ENCODE results near the gene GATA1. TPM values are rescaled to one million over a fixed set of nuclear protein-coding genes. Genes with fewer than 3 reads are reported as not detected.

The GATA1 gene
- total RNA-seq, 2 experiments from 2014 or later = not detected

GRCh38 chrX:48787505-48788443 is 1.4 kb downstream of the GATA1 start:
- POLR2A ChIA-PET = no interaction called here
- DNase-seq = no peak
- CTCF ChIA-PET = no interaction called here
- Mint-ChIP-seq H3K36me3 (ENCODE audit: low read depth) (no peaks in the 10 kb centered on the region), H3K27ac (no peak overlapping the region), H3K9me3 (no peaks in the 10 kb centered on the region), H3K4me3 (no peak overlapping the region), H3K4me1 (ENCODE audit: low read depth) (peaks cover 11% of the 10 kb centered on the region), H3K27me3 (no peaks in the 10 kb centered on the region)
- ATAC-seq = no peak
- intact Hi-C loops (cut with micrococcal nuclease) = no loop called here
- TF ChIP-seq CTCF (IDR thresholded peaks at IDR 0.05) = no peak

GRCh38 chrX:48789366-48790220 is 3.2 kb downstream of the GATA1 start:
- intact Hi-C loops (cut with micrococcal nuclease) = no loop called here
- ATAC-seq (peak; percentile 7), DNase-seq (no peak)
- Mint-ChIP-seq H3K4me3 (no peak overlapping the region), H3K27me3 (no peaks in the 10 kb centered on the region), H3K9me3 (no peaks in the 10 kb centered on the region), H3K4me1 (ENCODE audit: low read depth) (peaks cover 11% of the 10 kb centered on the region), H3K27ac (no peak overlapping the region), H3K36me3 (ENCODE audit: low read depth) (no peaks in the 10 kb centered on the region)
- ChIA-PET POLR2A (no interaction called here), CTCF (no interaction called here)
- no peak for TF ChIP-seq CTCF (IDR thresholded peaks at IDR 0.05)

GRCh38 chrX:48790477-48790876 is 4.1 kb downstream of the GATA1 start:
- intact Hi-C loops (cut with micrococcal nuclease) = no loop called here

GRCh38 chrX:48791063-48791820 is 4.9 kb downstream of the GATA1 start:
- H3K27me3 Mint-ChIP-seq = no peaks in the 10 kb centered on the region
- POLR2A ChIA-PET = no interaction called here
- H3K9me3 Mint-ChIP-seq = no peaks in the 10 kb centered on the region
- no peak for TF ChIP-seq CTCF (IDR thresholded peaks at IDR 0.05)
- no peaks in the 10 kb centered on the region for H3K36me3 Mint-ChIP-seq (ENCODE audit: low read depth)
- intact Hi-C loops (cut with micrococcal nuclease) = no loop called here
- ATAC-seq = no peak
- H3K4me3 Mint-ChIP-seq = no peak overlapping the region
- H3K4me1 Mint-ChIP-seq (ENCODE audit: low read depth) = peaks cover 11% of the 10 kb centered on the region
- no peak for DNase-seq
- H3K27ac Mint-ChIP-seq = no peak overlapping the region
- CTCF ChIA-PET = no interaction called here

More at GRCh38 chrX:48790477-48790876, 4.1 kb downstream of the GATA1 start:
- POLR2A ChIA-PET = no interaction called here
- peaks cover 11% of the 10 kb centered on the region for H3K4me1 Mint-ChIP-seq (ENCODE audit: low read depth)
- no peak overlapping the region for H3K4me3 Mint-ChIP-seq
- ATAC-seq (no peak), DNase-seq (no peak)
- TF ChIP-seq CTCF (IDR thresholded peaks at IDR 0.05) = no peak
- CTCF ChIA-PET = no interaction called here
- no peak overlapping the region for H3K27ac Mint-ChIP-seq
- no peaks in the 10 kb centered on the region for H3K36me3 Mint-ChIP-seq (ENCODE audit: low read depth)
- H3K9me3 Mint-ChIP-seq = no peaks in the 10 kb centered on the region
- no peaks in the 10 kb centered on the region for H3K27me3 Mint-ChIP-seq

Measured in activated CD8-positive, alpha-beta T cell treated with anti-CD3 and anti-CD28 coated beads for 36 hours (primary cell).